IMR-90 (cell line): ENCODE results near the gene KCNA10. TPM values are rescaled to one million over a fixed set of nuclear protein-coding genes. Genes with fewer than 3 reads are reported as not detected.

Experiments
- ATAC-seq: fragments of 200-7000 bp; cut with Tn5 transposase; 2 replicates; pipeline ENCODE4 v1.9.1; 2020; ENCODE audit warnings: low read depth, mild to moderate bottlenecking, moderate library complexity
- BruUV-seq: library from RNA; stranded (reverse); fragments of 400-500 nt; replicated peaks from 2 replicates; lab custom pipeline; 2021; lab: Mats Ljungman, UMichigan
- CTCF ChIA-PET: fragments of 300-600 bp; formaldehyde crosslinking; extraction: SDS; loops from one replicate; lab custom pipeline; 2021; ENCODE audit warnings: antibody characterized with exemption; lab: Yijun Ruan, JAX
- POLR2A ChIA-PET: fragments of 300-600 bp; sonication (Branson Sonifier 250); formaldehyde crosslinking; loops from one replicate; lab custom pipeline; 2022; ENCODE audit warnings: antibody characterized with exemption; ENCODE audit not compliant: unreplicated experiment; lab: Charles Lee
- DNase-seq: peaks from one replicate; pipeline ENCODE4 v3.0.0; 2013
- H2AFZ ChIP-seq: replicated peaks from 2 replicates; pipeline ENCODE3; 2013; ENCODE audit warnings: low read length, mild to moderate bottlenecking; ENCODE audit not compliant: poor library complexity
- H2AK5ac ChIP-seq: 2 replicates; pipeline ENCODE4 v1.6.1; 2013; ENCODE audit warnings: low read depth, low read length, inconsistent platforms
- H2AK9ac ChIP-seq: replicated peaks from 2 replicates; pipeline ENCODE3; 2013; ENCODE audit warnings: mild to moderate bottlenecking, low read depth, low read length, moderate library complexity; ENCODE audit not compliant: poor library complexity
- H2BK120ac ChIP-seq: 2 replicates; pipeline ENCODE4 v1.6.1; 2013; ENCODE audit warnings: low read depth, low read length, inconsistent platforms
- H2BK15ac ChIP-seq: 3 replicates; pipeline ENCODE4 v1.6.1; 2013; ENCODE audit warnings: low read depth, low read length, inconsistent platforms
- H2BK20ac ChIP-seq: 2 replicates; pipeline ENCODE4 v1.6.1; 2013; ENCODE audit warnings: low read depth, mild to moderate bottlenecking, inconsistent platforms, low read length, moderate library complexity
- H2BK5ac ChIP-seq: 2 replicates; pipeline ENCODE4 v1.6.1; 2013; ENCODE audit warnings: mild to moderate bottlenecking, low read depth, low read length, inconsistent platforms; ENCODE audit not compliant: poor library complexity, severe bottlenecking
- H3K14ac ChIP-seq: replicated peaks from 2 replicates; pipeline ENCODE4 v1.6.1; 2013; ENCODE audit warnings: low read depth, low read length, inconsistent platforms
- H3K18ac ChIP-seq: 2 replicates; pipeline ENCODE4 v1.6.1; 2013; ENCODE audit warnings: low read depth, low read length, control low read depth
- H3K23ac ChIP-seq: 2 replicates; pipeline ENCODE4 v1.6.1; 2013; ENCODE audit warnings: low read depth, low read length, inconsistent platforms
- H3K27ac ChIP-seq: 2 replicates; pipeline ENCODE4 v1.5.1; 2013; ENCODE audit warnings: mild to moderate bottlenecking, control low read depth, low read length; ENCODE audit not compliant: insufficient read depth
- H3K27me3 ChIP-seq: 2 replicates; pipeline ENCODE4 v1.6.1; 2013; ENCODE audit warnings: low read length; ENCODE audit not compliant: control insufficient read depth, insufficient read depth
- H3K36me3 ChIP-seq: 2 replicates; pipeline ENCODE4 v1.6.1; 2013; ENCODE audit warnings: low read length, mixed read lengths; ENCODE audit not compliant: control insufficient read depth, insufficient read depth
- H3K4ac ChIP-seq: 2 replicates; pipeline ENCODE4 v1.6.1; 2013; ENCODE audit warnings: low read depth, low read length, inconsistent platforms
- H3K4me1 ChIP-seq: 2 replicates; pipeline ENCODE4 v1.6.1; 2013; ENCODE audit warnings: low read length, mixed read lengths; ENCODE audit not compliant: control insufficient read depth, insufficient read depth
- H3K4me2 ChIP-seq: 2 replicates; pipeline ENCODE4 v1.6.1; 2013; ENCODE audit warnings: low read depth, mild to moderate bottlenecking, control low read depth, low read length, moderate library complexity
- H3K4me3 ChIP-seq: 2 replicates; pipeline ENCODE4 v1.5.1; 2013; ENCODE audit warnings: low read depth, mild to moderate bottlenecking, control low read depth, low read length, moderate library complexity; ENCODE audit not compliant: insufficient read depth
- H3K56ac ChIP-seq: 2 replicates; pipeline ENCODE4 v1.6.1; 2013; ENCODE audit warnings: low read length, inconsistent platforms; ENCODE audit not compliant: insufficient read depth; ENCODE audit errors: extremely low read depth
- H3K79me1 ChIP-seq, 2 experiments: 2 replicates each; pipeline ENCODE4 v1.6.1; 2013; ENCODE audit warnings: low read length in 2 of 2, inconsistent platforms in 1 of 2, low read depth in 1 of 2
- H3K9ac ChIP-seq: 2 replicates; pipeline ENCODE4 v1.6.1; 2013; ENCODE audit warnings: low read depth, low read length, control low read depth
- H3K9me1 ChIP-seq: 2 replicates; pipeline ENCODE4 v1.6.1; 2013; ENCODE audit warnings: low read length, inconsistent platforms; ENCODE audit not compliant: insufficient read depth
- H3K9me3 ChIP-seq: 2 replicates; pipeline ENCODE4 v1.6.1; 2013; ENCODE audit warnings: low read length; ENCODE audit not compliant: control insufficient read depth, insufficient read depth
- H4K20me1 ChIP-seq: 2 replicates; pipeline ENCODE4 v1.6.1; 2013; ENCODE audit warnings: low read length, inconsistent platforms; ENCODE audit not compliant: insufficient read depth
- H4K5ac ChIP-seq: 2 replicates; pipeline ENCODE4 v1.6.1; 2013; ENCODE audit warnings: mild to moderate bottlenecking, low read depth, low read length, control low read depth
- H4K8ac ChIP-seq, 2 experiments: 2 replicates each; pipeline ENCODE4 v1.6.1; 2013; ENCODE audit warnings: low read depth in 2 of 2, low read length in 2 of 2, control low read depth in 1 of 2, inconsistent platforms in 1 of 2
- H4K91ac ChIP-seq: 2 replicates; pipeline ENCODE4 v1.6.1; 2013; ENCODE audit warnings: low read depth, low read length, inconsistent platforms; ENCODE audit not compliant: insufficient read depth
- BHLHE40 ChIP-seq: fragments of 150-350 bp; IDR thresholded peaks from 2 replicates; pipeline ENCODE4 v1.6.1; 2016; ENCODE audit warnings: mild to moderate bottlenecking, low read depth, low read length
- CEBPB ChIP-seq: IDR thresholded peaks from 2 replicates; pipeline ENCODE4 v1.6.1; 2012; ENCODE audit warnings: low read depth, low read length, improper control_type of control experiment
- CHD1 ChIP-seq: IDR thresholded peaks from 2 replicates; pipeline ENCODE4 v1.6.1; 2012; ENCODE audit warnings: low read depth, low read length, improper control_type of control experiment
- FOS ChIP-seq: fragments of 150-350 bp; IDR thresholded peaks from 2 replicates; pipeline ENCODE4 v1.6.1; 2016; ENCODE audit warnings: low read depth, low read length
- MAFK ChIP-seq: IDR thresholded peaks from 2 replicates; pipeline ENCODE4 v1.6.1; 2012; ENCODE audit warnings: low read depth, low read length, improper control_type of control experiment
- MAZ ChIP-seq: IDR thresholded peaks from 2 replicates; pipeline ENCODE4 v1.6.1; 2012; ENCODE audit warnings: low read depth, mild to moderate bottlenecking, low read length, improper control_type of control experiment, moderate library complexity, borderline replicate concordance
- MXI1 ChIP-seq: IDR thresholded peaks from 2 replicates; pipeline ENCODE4 v1.6.1; 2012; ENCODE audit warnings: low read depth, mild to moderate bottlenecking, low read length, moderate library complexity, borderline replicate concordance
- RCOR1 ChIP-seq: IDR thresholded peaks from 2 replicates; pipeline ENCODE4 v1.6.1; 2012; ENCODE audit warnings: mild to moderate bottlenecking, low read length, improper control_type of control experiment; ENCODE audit not compliant: insufficient replicate concordance
- WGBS, 2 experiments: methylation state at CpG; one replicate each; pipeline versions ENCODE4 v1.1.5 to v1.1.7; 2013; ENCODE audit warnings: missing lambda C conversion rate in 2 of 2; ENCODE audit not compliant: insufficient read length in 1 of 2; ENCODE audit errors: extremely low coverage in 2 of 2; 5-methylcytosine and 5-hydroxymethylcytosine counted together
- dilution Hi-C: fragments of 300-500 bp; cut with HindIII; formaldehyde crosslinking; loops from one replicate; pipeline ENCODE4 v1.14.3; 2018; ENCODE audit warnings: low sequenced_read_pairs; ENCODE audit not compliant: unreplicated experiment
- in situ Hi-C: fragments of 300-500 bp; cut with MboI; formaldehyde crosslinking; loops from 3 replicates; pipeline ENCODE4 v1.14.3; 2019; ENCODE audit warnings: low sequenced_read_pairs, inconsistent platforms, mixed read lengths
- intact Hi-C: fragments of 100-400 bp; cut with micrococcal nuclease; formaldehyde crosslinking; loops from 2 replicates; pipeline ENCODE4 v1.10.0; 2022
- polyA plus RNA-seq, 3 experiments: library from polyadenylated mRNA; depleted of rRNA; stranded (reverse); fragments of >200 nt; gene quantifications; 2 replicates each; pipeline ENCODE4 v1.2.3, GENCODE V29; 2012; ENCODE audit warnings: low replicate concordance in 1 of 3
- total RNA-seq: library from RNA; depleted of rRNA; stranded (reverse); fragments of >200 nt; gene quantifications from 2 replicates; pipeline ENCODE4 v1.2.3, GENCODE V29; 2012
- TF ChIP-seq, protein P1 (sequence below): conservative IDR thresholded peaks from 2 replicates; pipeline ENCODE4 v1.5.1; 2012; ENCODE audit warnings: mild to moderate bottlenecking, low read depth, low read length, improper control_type of control experiment
- TF ChIP-seq, protein P2 (sequence below): fragments of 150-350 bp; IDR thresholded peaks from 2 replicates; pipeline ENCODE4 v1.6.1; 2016; ENCODE audit warnings: low read depth, mild to moderate bottlenecking, low read length, moderate library complexity, borderline replicate concordance
- TF ChIP-seq, protein P3 (sequence below): fragments of 150-350 bp; IDR thresholded peaks from 2 replicates; pipeline ENCODE4 v1.6.1; 2017; ENCODE audit warnings: mild to moderate bottlenecking, antibody characterized with exemption, low read length, low read depth

Gene KCNA10
- total and polyA plus RNA-seq, 2 of the 4 experiments (the other 2 are of a cell fraction), result not detected

DNA sequence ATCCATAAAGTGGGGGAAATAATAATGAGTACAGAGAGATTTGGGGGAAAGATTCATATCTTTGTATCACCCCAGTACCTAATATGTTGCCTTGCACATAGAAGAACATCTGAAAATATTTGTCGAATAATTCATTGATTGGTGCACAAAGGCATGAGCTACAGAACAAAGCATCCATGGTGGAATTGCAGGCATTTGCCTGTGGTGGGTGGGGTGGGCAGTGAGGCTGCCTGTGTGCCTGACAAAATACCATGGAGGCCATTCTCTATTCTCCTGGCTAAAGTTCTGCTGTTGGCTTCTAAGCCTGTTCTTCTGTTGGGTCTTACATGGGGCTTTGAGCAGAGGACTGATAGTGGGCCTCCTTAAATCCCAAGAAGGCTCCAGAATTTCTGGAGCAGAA, 10.0 kb upstream of the KCNA10 start:
- Histone ChIP-seq H3K79me1 (no peaks in the 10 kb centered on the region), H4K20me1 (no peaks in the 10 kb centered on the region), H2BK15ac (no peak overlapping the region), H3K4me2 (no peak overlapping the region), H2BK20ac (no peak overlapping the region), H3K9ac (no peak overlapping the region), H3K9me1 (no peaks in the 10 kb centered on the region), H3K4me1 (no peaks in the 10 kb centered on the region), H2AFZ (no peak overlapping the region), H3K36me3 (no peaks in the 10 kb centered on the region), H3K4me3 (no peak overlapping the region), H4K91ac (no peak overlapping the region), H3K23ac (no peak overlapping the region), H2AK5ac (no peak overlapping the region), H3K27me3 (peaks cover 30% of the 10 kb centered on the region), H2BK5ac (no peak overlapping the region), H3K56ac (no peak overlapping the region), H3K4ac (no peak overlapping the region), H2AK9ac (no peak overlapping the region), H3K14ac (no peak overlapping the region), H3K18ac (no peak overlapping the region), H4K8ac (no peak overlapping the region), H3K9me3 (no peaks in the 10 kb centered on the region), H4K5ac (no peak overlapping the region), H2BK120ac (no peak overlapping the region), H3K27ac (no peak overlapping the region)
- ATAC-seq (no peak), DNase-seq (no peak)
- WGBS, 2 experiments, result no CpG with 5 or more reads among the region's 1 CpG
- ChIA-PET CTCF (interaction anchor here (1.0 kb wide), 1 partner anchor 33 kb away, joined by 3 read pairs; no protein-coding TSS in a partner anchor), POLR2A (no interaction called here)
- TF ChIP-seq MAFK (no peak), BHLHE40 (no peak), RCOR1 (no peak), CEBPB (no peak), FOS (no peak), CHD1 (no peak), MAZ (no peak), MXI1 (no peak)
- TF ChIP-seq, protein P1, sequence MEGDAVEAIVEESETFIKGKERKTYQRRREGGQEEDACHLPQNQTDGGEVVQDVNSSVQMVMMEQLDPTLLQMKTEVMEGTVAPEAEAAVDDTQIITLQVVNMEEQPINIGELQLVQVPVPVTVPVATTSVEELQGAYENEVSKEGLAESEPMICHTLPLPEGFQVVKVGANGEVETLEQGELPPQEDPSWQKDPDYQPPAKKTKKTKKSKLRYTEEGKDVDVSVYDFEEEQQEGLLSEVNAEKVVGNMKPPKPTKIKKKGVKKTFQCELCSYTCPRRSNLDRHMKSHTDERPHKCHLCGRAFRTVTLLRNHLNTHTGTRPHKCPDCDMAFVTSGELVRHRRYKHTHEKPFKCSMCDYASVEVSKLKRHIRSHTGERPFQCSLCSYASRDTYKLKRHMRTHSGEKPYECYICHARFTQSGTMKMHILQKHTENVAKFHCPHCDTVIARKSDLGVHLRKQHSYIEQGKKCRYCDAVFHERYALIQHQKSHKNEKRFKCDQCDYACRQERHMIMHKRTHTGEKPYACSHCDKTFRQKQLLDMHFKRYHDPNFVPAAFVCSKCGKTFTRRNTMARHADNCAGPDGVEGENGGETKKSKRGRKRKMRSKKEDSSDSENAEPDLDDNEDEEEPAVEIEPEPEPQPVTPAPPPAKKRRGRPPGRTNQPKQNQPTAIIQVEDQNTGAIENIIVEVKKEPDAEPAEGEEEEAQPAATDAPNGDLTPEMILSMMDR, result no peak
- TF ChIP-seq, protein P2, sequence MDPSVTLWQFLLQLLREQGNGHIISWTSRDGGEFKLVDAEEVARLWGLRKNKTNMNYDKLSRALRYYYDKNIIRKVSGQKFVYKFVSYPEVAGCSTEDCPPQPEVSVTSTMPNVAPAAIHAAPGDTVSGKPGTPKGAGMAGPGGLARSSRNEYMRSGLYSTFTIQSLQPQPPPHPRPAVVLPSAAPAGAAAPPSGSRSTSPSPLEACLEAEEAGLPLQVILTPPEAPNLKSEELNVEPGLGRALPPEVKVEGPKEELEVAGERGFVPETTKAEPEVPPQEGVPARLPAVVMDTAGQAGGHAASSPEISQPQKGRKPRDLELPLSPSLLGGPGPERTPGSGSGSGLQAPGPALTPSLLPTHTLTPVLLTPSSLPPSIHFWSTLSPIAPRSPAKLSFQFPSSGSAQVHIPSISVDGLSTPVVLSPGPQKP, result no peak
- TF ChIP-seq, protein P3, sequence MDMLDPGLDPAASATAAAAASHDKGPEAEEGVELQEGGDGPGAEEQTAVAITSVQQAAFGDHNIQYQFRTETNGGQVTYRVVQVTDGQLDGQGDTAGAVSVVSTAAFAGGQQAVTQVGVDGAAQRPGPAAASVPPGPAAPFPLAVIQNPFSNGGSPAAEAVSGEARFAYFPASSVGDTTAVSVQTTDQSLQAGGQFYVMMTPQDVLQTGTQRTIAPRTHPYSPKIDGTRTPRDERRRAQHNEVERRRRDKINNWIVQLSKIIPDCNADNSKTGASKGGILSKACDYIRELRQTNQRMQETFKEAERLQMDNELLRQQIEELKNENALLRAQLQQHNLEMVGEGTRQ, result no peak
- dilution Hi-C loops, result no loop called here
- in situ Hi-C loops, result loop anchor here (10.0 kb wide), 1 partner anchor 246 kb away; no protein-coding TSS in a partner anchor
- no TSS peak for BruUV-seq
- intact Hi-C loops, result no loop called here
